ENCODE data around the gene SIRT2.
"Not testable (repeated sequence)": the region's sequence is repeated elsewhere in the genome, so short reads cannot be mapped to it uniquely, and the experiment has no call there.

GRCh38 chr19:38884691-38885090 lies 14.7 kb downstream of the SIRT2 start:
- not testable (repeated sequence) for TF ChIP-seq CTCF, POLR2A (IDR thresholded peaks at IDR 0.05)
